Testis (tissue), 3 donors: ENCODE results near the gene MEOX1. TPM values are rescaled to one million over a fixed set of nuclear protein-coding genes. Genes with fewer than 3 reads are reported as not detected.
"Not testable (repeated sequence)": the region's sequence is repeated elsewhere in the genome, so short reads cannot be mapped to it uniquely, and the experiment has no call there.

Experiments used
- DNase-seq: peaks from one replicate; pipeline ENCODE4 v3.0.0-alpha.2; 2019
- H3K27ac ChIP-seq, 2 donors: fragments of 200-600 bp; sonication (generic); one replicate each; pipeline ENCODE4 v1.5.1; 2019
- H3K27me3 ChIP-seq: fragments of 200-600 bp; sonication (generic); one replicate; pipeline ENCODE4 v1.5.1; 2019
- H3K36me3 ChIP-seq: fragments of 200-600 bp; sonication (generic); one replicate; pipeline ENCODE4 v1.5.1; 2017; ENCODE audit warnings: low read depth; ENCODE audit errors: missing control alignments
- H3K4me1 ChIP-seq: fragments of 200-600 bp; sonication (generic); one replicate; pipeline ENCODE4 v1.5.1; 2019
- H3K4me3 ChIP-seq, 2 donors: fragments of 200-600 bp; sonication (generic); one replicate each; pipeline ENCODE4 v1.5.1; 2017 to 2019
- H3K9me3 ChIP-seq: fragments of 200-600 bp; sonication (generic); one replicate; pipeline ENCODE4 v1.5.1; 2017
- CTCF ChIP-seq, 3 experiments: fragments of 450-650 bp in 2 of 3; fragments of 200-600 bp in 1 of 3; sonication (generic) in 1 of 3; IDR thresholded peaks; one replicate each; pipeline ENCODE4 v1.5.1; 2016 to 2019; ENCODE audit warnings: antibody characterized with exemption in 3 of 3, mild to moderate bottlenecking in 2 of 3, moderate library complexity in 1 of 3
- POLR2A ChIP-seq: fragments of 450-650 bp; IDR thresholded peaks from one replicate; pipeline ENCODE4 v1.6.1; 2017; ENCODE audit warnings: antibody characterized with exemption, mild to moderate bottlenecking, moderate library complexity
- WGBS, 2 donors: methylation state at CpG; one replicate each; pipeline ENCODE4 v1.1.5; 2018; 5-methylcytosine and 5-hydroxymethylcytosine counted together
- intact Hi-C: fragments of 100-400 bp; cut with DNase I; formaldehyde crosslinking; loops from one replicate; pipeline ENCODE4 v1.15.1; 2023; ENCODE audit warnings: low total_unique reads
- polyA plus RNA-seq: library from polyadenylated mRNA; stranded (reverse); fragments of 350-450 nt; fragmentation: Illumina TruSeq; extraction: RNeasy Lipid Tissue Mini Kit (QIAGEN cat#74804); gene quantifications from one replicate; pipeline ENCODE4 v1.2.3, GENCODE V29; 2014; ENCODE audit warnings: low read depth, low replicate concordance; ENCODE audit not compliant: insufficient read depth
- total RNA-seq, 2 donors: library from RNA; depleted of rRNA; stranded (reverse); fragments of >200 nt; gene quantifications; one replicate each; pipeline ENCODE4 v1.2.3, GENCODE V29; 2016

MEOX1 gene
- total and polyA plus RNA-seq, 3 donors from 2014 or later, result 0.12 to 6.1 (median 2.8) TPM

GRCh38 chr17:43603321-43603720 is 58.4 kb downstream of the MEOX1 start:
- H3K4me3 ChIP-seq, result no peak overlapping the region
- intact Hi-C loops, result no loop called here
- H3K27me3 ChIP-seq, result no peaks in the 10 kb centered on the region
- 93 to 100% methylated on average over 1 of the region's 1 CpG for WGBS, 2 donors
- no peaks in the 10 kb centered on the region for H3K36me3 ChIP-seq
- no peak for DNase-seq
- no peak overlapping the region for H3K27ac ChIP-seq
- no peaks in the 10 kb centered on the region for H3K9me3 ChIP-seq
- no peak for TF ChIP-seq POLR2A
- no peak for TF ChIP-seq CTCF (IDR thresholded peaks at IDR 0.05)
- H3K4me1 ChIP-seq, result no peaks in the 10 kb centered on the region

GRCh38 chr17:43602556-43602955 is 59.2 kb downstream of the MEOX1 start:
- H3K4me3 ChIP-seq, H3K4me1 ChIP-seq, intact Hi-C loops, H3K27ac ChIP-seq, H3K27me3 ChIP-seq, DNase-seq, H3K36me3 ChIP-seq, H3K9me3 ChIP-seq: not testable (repeated sequence)
- 95 to 98% methylated on average over 4 of the region's 4 CpGs for WGBS, 2 donors

GRCh38 chr17:43601280-43602039 is 60.3 kb downstream of the MEOX1 start:
- DNase-seq, result no peak
- TF ChIP-seq POLR2A (no peak), CTCF (IDR thresholded peaks at IDR 0.05) (no peak)
- no peak overlapping the region for H3K27ac ChIP-seq
- no peaks in the 10 kb centered on the region for H3K27me3 ChIP-seq
- no peaks in the 10 kb centered on the region for H3K36me3 ChIP-seq
- WGBS, 2 donors, result 76 to 79% methylated on average over 10 of the region's 10 CpGs
- no peaks in the 10 kb centered on the region for H3K9me3 ChIP-seq
- no peaks in the 10 kb centered on the region for H3K4me1 ChIP-seq
- no peak overlapping the region for H3K4me3 ChIP-seq
- intact Hi-C loops, result no loop called here

- no peak overlapping the region for H3K4me3 ChIP-seq
- H3K27ac ChIP-seq, result no peak overlapping the region
- TF ChIP-seq CTCF (IDR thresholded peaks at IDR 0.05) (no peak), POLR2A (no peak)
- no peak for DNase-seq
- 82 to 84% methylated on average over 3 of the region's 3 CpGs for whole genome bisulfite sequencing, 2 donors
- H3K9me3 ChIP-seq, result no peaks in the 10 kb centered on the region
- no peaks in the 10 kb centered on the region for H3K4me1 ChIP-seq
- no peaks in the 10 kb centered on the region for H3K27me3 ChIP-seq
- intact Hi-C loops, result no loop called here
- no peaks in the 10 kb centered on the region for H3K36me3 ChIP-seq
These were observed 61.9 kb downstream of the MEOX1 start for GRCh38 chr17:43599835-43600234.

GRCh38 chr17:43599046-43599395 is 62.7 kb downstream of the MEOX1 start:
- DNase-seq, result no peak
- Histone ChIP-seq H3K4me1 (no peaks in the 10 kb centered on the region), H3K27me3 (no peaks in the 10 kb centered on the region), H3K9me3 (no peaks in the 10 kb centered on the region), H3K4me3 (no peak overlapping the region), H3K36me3 (no peaks in the 10 kb centered on the region), H3K27ac (no peak overlapping the region)
- TF ChIP-seq CTCF (IDR thresholded peaks at IDR 0.05), result no peak
- TF ChIP-seq POLR2A, result no peak
- 84 to 85% methylated on average over 5 of the region's 5 CpGs for WGBS, 2 donors
- intact Hi-C loops, result no loop called here
